ENCODE data around the gene TRIML2. TPM values are rescaled to one million over a fixed set of nuclear protein-coding genes. Genes with fewer than 3 reads are reported as not detected.

Gene TRIML2
- total and polyA plus RNA-seq, 4 donors: not detected

DNA sequence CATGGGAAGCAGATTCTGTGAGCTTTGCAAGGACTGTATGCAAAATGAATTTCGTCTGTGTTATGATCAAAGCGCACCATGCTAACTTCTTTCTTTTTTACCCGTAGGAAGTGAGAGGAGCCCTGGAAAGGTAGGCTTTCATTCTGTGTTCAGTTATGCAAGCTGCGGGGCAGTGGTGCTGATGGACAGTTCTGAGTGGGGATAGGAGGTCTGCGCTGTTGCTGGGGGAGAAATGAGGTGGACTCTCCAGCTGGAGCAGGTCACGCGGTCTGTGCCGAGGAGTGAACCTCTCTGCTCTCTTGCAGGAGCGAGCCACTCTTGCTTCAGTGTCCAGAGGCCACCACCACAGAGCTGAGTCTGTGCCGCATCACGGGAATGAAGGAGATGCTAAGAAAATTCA lies 34.3 kb upstream of the TRIML2 start:
- no peak overlapping the region for H3K4me3 ChIP-seq (ENCODE audit: low read depth in 1 of 3, low read length in 3 of 3)
- no peaks in the 10 kb centered on the region for H3K4me1 ChIP-seq (ENCODE audit: control insufficient read depth in 4 of 4, insufficient read depth in 4 of 4, low read length in 3 of 4)
- no peak for TF ChIP-seq FOXA1 (IDR thresholded peaks at IDR 0.05)
- TF ChIP-seq, protein P1, sequence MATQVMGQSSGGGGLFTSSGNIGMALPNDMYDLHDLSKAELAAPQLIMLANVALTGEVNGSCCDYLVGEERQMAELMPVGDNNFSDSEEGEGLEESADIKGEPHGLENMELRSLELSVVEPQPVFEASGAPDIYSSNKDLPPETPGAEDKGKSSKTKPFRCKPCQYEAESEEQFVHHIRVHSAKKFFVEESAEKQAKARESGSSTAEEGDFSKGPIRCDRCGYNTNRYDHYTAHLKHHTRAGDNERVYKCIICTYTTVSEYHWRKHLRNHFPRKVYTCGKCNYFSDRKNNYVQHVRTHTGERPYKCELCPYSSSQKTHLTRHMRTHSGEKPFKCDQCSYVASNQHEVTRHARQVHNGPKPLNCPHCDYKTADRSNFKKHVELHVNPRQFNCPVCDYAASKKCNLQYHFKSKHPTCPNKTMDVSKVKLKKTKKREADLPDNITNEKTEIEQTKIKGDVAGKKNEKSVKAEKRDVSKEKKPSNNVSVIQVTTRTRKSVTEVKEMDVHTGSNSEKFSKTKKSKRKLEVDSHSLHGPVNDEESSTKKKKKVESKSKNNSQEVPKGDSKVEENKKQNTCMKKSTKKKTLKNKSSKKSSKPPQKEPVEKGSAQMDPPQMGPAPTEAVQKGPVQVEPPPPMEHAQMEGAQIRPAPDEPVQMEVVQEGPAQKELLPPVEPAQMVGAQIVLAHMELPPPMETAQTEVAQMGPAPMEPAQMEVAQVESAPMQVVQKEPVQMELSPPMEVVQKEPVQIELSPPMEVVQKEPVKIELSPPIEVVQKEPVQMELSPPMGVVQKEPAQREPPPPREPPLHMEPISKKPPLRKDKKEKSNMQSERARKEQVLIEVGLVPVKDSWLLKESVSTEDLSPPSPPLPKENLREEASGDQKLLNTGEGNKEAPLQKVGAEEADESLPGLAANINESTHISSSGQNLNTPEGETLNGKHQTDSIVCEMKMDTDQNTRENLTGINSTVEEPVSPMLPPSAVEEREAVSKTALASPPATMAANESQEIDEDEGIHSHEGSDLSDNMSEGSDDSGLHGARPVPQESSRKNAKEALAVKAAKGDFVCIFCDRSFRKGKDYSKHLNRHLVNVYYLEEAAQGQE (IDR thresholded peaks at IDR 0.05): no peak
- no peak for TF ChIP-seq HNF4G (IDR thresholded peaks at IDR 0.05)
- TF ChIP-seq, protein P2, sequence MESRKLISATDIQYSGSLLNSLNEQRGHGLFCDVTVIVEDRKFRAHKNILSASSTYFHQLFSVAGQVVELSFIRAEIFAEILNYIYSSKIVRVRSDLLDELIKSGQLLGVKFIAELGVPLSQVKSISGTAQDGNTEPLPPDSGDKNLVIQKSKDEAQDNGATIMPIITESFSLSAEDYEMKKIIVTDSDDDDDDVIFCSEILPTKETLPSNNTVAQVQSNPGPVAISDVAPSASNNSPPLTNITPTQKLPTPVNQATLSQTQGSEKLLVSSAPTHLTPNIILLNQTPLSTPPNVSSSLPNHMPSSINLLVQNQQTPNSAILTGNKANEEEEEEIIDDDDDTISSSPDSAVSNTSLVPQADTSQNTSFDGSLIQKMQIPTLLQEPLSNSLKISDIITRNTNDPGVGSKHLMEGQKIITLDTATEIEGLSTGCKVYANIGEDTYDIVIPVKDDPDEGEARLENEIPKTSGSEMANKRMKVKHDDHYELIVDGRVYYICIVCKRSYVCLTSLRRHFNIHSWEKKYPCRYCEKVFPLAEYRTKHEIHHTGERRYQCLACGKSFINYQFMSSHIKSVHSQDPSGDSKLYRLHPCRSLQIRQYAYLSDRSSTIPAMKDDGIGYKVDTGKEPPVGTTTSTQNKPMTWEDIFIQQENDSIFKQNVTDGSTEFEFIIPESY (IDR thresholded peaks at IDR 0.05): no peak
- no peak for TF ChIP-seq TAF1 (conservative IDR thresholded peaks at IDR 0.05)
- WGBS: 79% methylated on average over 11 of the region's 11 CpGs
- H3K9ac ChIP-seq (ENCODE audit: low read depth in 1 of 2, low read length in 2 of 2): no peak overlapping the region
- H3K27ac ChIP-seq (ENCODE audit: low read depth in 1 of 2, low read length in 2 of 2): no peak overlapping the region
- no peak for DNase-seq (ENCODE audit: low spot score)
- H3K27me3 ChIP-seq (ENCODE audit: control insufficient read depth in 4 of 4, insufficient read depth in 4 of 4, low read length in 3 of 4): no peaks in the 10 kb centered on the region
- no peaks in the 10 kb centered on the region for H3K36me3 ChIP-seq (ENCODE audit: control insufficient read depth in 4 of 4, insufficient read depth in 3 of 4, low read depth in 1 of 4, low read length in 3 of 4)
- peaks cover 0 to 2% (median 0%) of the 10 kb centered on the region in 4 donors for H3K9me3 ChIP-seq (ENCODE audit: control insufficient read depth in 4 of 4, low read length in 3 of 4)

DNA sequence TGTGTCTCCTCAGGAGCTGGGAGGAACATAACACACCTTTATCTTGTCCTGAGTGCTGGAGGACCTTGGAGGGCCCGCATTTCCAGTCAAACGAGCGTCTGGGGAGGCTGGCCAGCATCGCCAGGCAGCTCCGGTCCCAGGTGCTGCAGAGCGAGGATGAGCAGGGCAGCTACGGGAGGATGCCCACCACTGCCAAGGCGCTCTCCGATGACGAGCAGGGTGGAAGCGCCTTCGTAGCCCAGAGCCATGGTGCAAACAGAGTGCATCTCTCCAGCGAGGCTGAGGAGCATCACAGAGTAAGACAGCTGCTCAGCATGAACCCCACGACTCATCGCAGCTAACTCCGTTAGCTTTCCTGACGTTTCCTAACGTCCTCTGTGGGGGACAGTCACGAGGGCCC lies 30.3 kb upstream of the TRIML2 start:
- H3K36me3 ChIP-seq (ENCODE audit: control insufficient read depth in 4 of 4, insufficient read depth in 3 of 4, low read depth in 1 of 4, low read length in 3 of 4): no peaks in the 10 kb centered on the region
- no peak for DNase-seq (ENCODE audit: low spot score)
- peaks cover 0 to 2% (median under 1%) of the 10 kb centered on the region in 4 donors for H3K9me3 ChIP-seq (ENCODE audit: control insufficient read depth in 4 of 4, low read length in 3 of 4)
- H3K27me3 ChIP-seq (ENCODE audit: control insufficient read depth in 4 of 4, insufficient read depth in 4 of 4, low read length in 3 of 4): no peaks in the 10 kb centered on the region
- H3K4me1 ChIP-seq (ENCODE audit: control insufficient read depth in 4 of 4, insufficient read depth in 4 of 4, low read length in 3 of 4): no peaks in the 10 kb centered on the region
- no peak overlapping the region for H3K4me3 ChIP-seq (ENCODE audit: low read depth in 1 of 3, low read length in 3 of 3)
- H3K27ac ChIP-seq (ENCODE audit: low read depth in 1 of 2, low read length in 2 of 2): no peak overlapping the region
- no peak overlapping the region for H3K9ac ChIP-seq (ENCODE audit: low read depth in 1 of 2, low read length in 2 of 2)
- TF ChIP-seq, protein P3, sequence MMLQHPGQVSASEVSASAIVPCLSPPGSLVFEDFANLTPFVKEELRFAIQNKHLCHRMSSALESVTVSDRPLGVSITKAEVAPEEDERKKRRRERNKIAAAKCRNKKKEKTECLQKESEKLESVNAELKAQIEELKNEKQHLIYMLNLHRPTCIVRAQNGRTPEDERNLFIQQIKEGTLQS (IDR thresholded peaks at IDR 0.05): no peak
- TF ChIP-seq, protein P2 (IDR thresholded peaks at IDR 0.05): no peak
- TF ChIP-seq EGR1 (IDR thresholded peaks at IDR 0.05; ENCODE audit: low read depth in 2 of 2): no peak
- TF ChIP-seq YY1 (IDR thresholded peaks at IDR 0.05): no peak
- no peak for TF ChIP-seq FOXA2 (IDR thresholded peaks at IDR 0.05)
- no peak for TF ChIP-seq NR2F2 (IDR thresholded peaks at IDR 0.05)
- TF ChIP-seq, protein P4, sequence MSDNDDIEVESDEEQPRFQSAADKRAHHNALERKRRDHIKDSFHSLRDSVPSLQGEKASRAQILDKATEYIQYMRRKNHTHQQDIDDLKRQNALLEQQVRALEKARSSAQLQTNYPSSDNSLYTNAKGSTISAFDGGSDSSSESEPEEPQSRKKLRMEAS (IDR thresholded peaks at IDR 0.05): no peak
- no peak for TF ChIP-seq SP1 (IDR thresholded peaks at IDR 0.05)
- TF ChIP-seq FOXA1 (IDR thresholded peaks at IDR 0.05): no peak
- no peak for TF ChIP-seq RXRA (IDR thresholded peaks at IDR 0.05)
- TF ChIP-seq GABPA (IDR thresholded peaks at IDR 0.05 in 1 of 2, conservative IDR thresholded peaks at IDR 0.05 in 1 of 2): no peak
- TF ChIP-seq HNF4G (IDR thresholded peaks at IDR 0.05): no peak
- WGBS: 86% methylated on average over 19 of the region's 19 CpGs
